Ectodermal cell (in vitro differentiated cells): ENCODE results near the gene GALNT17.
"Not testable (repeated sequence)": the region's sequence is repeated elsewhere in the genome, so short reads cannot be mapped to it uniquely, and the experiment has no call there.

ENCODE experiments used
- H3K27ac ChIP-seq: 2 replicates; pipeline ENCODE4 v1.7.0; 2013; ENCODE audit warnings: mild to moderate bottlenecking, low read depth, low read length; ENCODE audit not compliant: insufficient read depth, poor library complexity, severe bottlenecking
- H3K27me3 ChIP-seq: 2 replicates; pipeline ENCODE4 v1.7.0; 2013; ENCODE audit warnings: mild to moderate bottlenecking, low read length; ENCODE audit not compliant: insufficient read depth, control insufficient read depth, poor library complexity, severe bottlenecking
- H3K36me3 ChIP-seq: one replicate; pipeline ENCODE4 v1.7.0; 2013; ENCODE audit warnings: low read length; ENCODE audit not compliant: control insufficient read depth, insufficient read depth
- H3K4me1 ChIP-seq: one replicate; pipeline ENCODE4 v1.7.0; 2013; ENCODE audit warnings: low read length; ENCODE audit not compliant: control insufficient read depth, insufficient read depth
- H3K4me3 ChIP-seq: 2 replicates; pipeline ENCODE4 v1.7.0; 2013; ENCODE audit warnings: low read depth, low read length, control low read depth; ENCODE audit not compliant: insufficient read depth
- H3K9me3 ChIP-seq: 2 replicates; pipeline ENCODE4 v1.7.0; 2013; ENCODE audit warnings: mild to moderate bottlenecking, low read length, moderate library complexity; ENCODE audit not compliant: control insufficient read depth
- WGBS, 2 experiments: methylation state at CpG; one replicate each; pipeline ENCODE4 v1.1.7; 2013; ENCODE audit warnings: missing lambda C conversion rate in 2 of 2; 5-methylcytosine and 5-hydroxymethylcytosine counted together

The GALNT17 gene

DNA sequence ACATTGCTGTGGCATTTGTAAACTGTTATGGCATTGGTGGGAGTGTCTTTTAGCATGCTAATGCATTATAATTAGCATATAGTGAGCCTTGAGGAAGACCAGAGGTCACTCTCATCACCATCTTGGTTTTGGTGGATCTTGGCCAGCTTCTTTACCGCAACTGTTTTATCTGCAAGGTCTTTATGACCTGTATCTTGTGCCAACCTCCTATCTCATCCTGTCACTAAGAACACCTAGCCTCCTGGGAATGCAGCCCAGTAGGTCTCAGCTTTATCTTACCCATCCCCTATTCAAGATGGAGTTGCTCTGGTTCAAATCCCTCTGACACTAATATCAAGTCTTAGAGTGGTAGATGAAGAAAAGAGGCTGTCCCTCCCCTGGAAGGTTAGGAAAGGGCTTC, 506.2 kb downstream of the GALNT17 start:
- H3K4me1 ChIP-seq, result peaks cover 24% of the 10 kb centered on the region
- no peak overlapping the region for H3K27ac ChIP-seq
- WGBS, 2 experiments, result 92 to 93% methylated on average over 1 of the region's 1 CpG
- no peaks in the 10 kb centered on the region for H3K9me3 ChIP-seq
- H3K27me3 ChIP-seq, result no peaks in the 10 kb centered on the region
- H3K36me3 ChIP-seq, result no peaks in the 10 kb centered on the region
- H3K4me3 ChIP-seq, result no peak overlapping the region

DNA sequence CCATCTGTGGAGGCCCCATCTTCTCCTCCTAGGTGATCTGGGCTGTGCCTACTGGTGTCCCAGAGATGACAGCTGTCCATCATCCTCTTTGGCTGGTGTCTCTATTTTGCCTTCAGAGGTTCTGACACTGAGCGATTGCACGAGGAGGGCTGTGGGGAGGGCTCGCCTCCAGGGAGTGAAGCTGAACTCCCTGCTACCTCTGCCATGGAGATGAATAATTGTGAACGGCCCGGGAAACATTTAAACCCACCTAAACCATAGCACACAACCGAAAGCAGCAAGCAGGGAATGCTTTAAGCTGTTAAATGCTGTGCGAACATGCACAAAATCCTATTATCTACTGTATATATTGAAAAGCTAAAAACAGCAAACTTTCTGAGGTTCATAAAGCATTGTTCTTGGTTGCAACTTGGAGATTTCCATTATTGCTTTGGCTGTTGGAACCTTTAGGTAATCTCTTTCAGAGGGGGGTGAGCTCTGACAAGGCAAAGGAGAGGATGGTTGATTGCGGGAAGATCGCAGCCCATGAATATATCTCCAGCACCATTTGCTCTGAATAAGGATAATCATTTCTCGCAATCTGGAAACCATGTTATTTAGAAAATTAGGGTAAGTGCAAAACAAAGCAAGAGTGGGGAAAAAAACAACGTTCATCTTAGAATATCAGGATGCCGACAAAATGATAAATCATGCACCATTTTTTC, 507.6 kb downstream of the GALNT17 start:
- Histone ChIP-seq H3K36me3 (no peaks in the 10 kb centered on the region), H3K9me3 (no peaks in the 10 kb centered on the region), H3K27me3 (no peaks in the 10 kb centered on the region), H3K4me3 (no peak overlapping the region), H3K27ac (no peak overlapping the region), H3K4me1 (peaks cover 19% of the 10 kb centered on the region)
- WGBS, 2 experiments, result 89 to 91% methylated on average over 11 to 12 of the region's 12 CpGs

DNA sequence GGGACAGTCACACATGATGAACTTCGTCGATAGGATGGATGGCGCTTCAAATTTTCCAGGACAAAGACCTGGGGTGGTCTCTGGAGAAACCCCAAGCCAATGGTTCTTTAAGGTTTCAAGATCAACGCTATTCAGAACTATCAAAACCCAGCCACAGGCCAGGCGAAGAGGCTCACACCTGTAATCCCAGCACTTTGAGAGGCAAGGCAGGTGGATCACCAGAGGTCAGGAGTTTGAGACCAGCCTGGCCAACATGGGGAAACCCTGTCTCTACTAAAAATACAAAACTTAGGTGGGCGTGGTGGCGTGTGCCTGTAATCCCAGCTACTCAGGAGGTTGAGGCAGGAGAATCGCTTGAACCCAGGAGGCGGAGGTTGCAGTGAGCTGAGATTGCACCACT, 511.1 kb downstream of the GALNT17 start:
- peaks cover 16% of the 10 kb centered on the region for H3K4me1 ChIP-seq
- 94 to 95% methylated on average over 9 of the region's 9 CpGs for WGBS, 2 experiments

DNA sequence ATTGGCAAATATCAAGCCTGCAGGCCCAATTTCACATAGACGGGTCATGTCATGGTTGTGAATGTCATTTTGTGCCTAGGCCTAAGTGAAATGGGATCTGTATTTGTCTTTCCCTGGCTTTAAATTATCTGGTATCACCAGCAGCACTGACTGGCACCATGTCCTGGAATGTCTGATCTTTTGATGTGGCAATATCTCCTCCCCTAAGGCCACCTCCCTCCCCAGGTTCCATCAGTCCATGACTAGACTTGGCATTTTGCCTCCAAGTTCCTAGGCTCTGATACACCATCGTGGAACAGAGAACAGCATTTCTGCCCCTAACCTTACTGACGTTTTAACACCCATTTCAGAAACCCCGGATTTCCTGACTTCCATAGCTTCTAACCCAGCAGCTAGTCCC, 513.9 kb downstream of the GALNT17 start:
- Histone ChIP-seq H3K9me3 (peaks cover 4% of the 10 kb centered on the region), H3K4me3 (no peak overlapping the region), H3K36me3 (peaks cover 4% of the 10 kb centered on the region), H3K27ac (no peak overlapping the region), H3K27me3 (no peaks in the 10 kb centered on the region), H3K4me1 (peaks cover 5% of the 10 kb centered on the region)
- 93 to 95% methylated on average over 4 of the region's 4 CpGs for WGBS, 2 experiments

More for the DNA sequence above, 511.1 kb downstream of the GALNT17 start:
- H3K4me3 ChIP-seq, H3K27ac ChIP-seq, H3K9me3 ChIP-seq, H3K36me3 ChIP-seq, H3K27me3 ChIP-seq: not testable (repeated sequence)

DNA sequence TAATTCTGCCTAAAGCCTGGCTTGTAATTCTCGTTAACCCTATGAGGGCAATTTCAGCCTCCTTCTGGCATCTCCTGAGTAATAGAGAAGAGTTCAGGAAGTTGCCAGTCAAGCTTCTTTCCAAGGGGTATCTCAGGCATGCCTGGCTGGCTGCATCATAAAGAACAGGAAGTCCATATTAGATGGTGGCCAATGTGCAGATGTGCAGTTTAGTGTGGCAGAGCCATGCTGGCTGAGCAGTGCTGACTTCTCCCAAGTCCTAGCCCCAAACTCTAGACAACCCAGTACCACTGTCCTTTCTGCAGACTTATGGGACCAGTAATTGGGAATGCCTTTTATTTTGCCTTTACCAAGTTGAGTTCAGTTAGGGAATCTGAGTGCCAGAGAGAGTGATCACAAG, 517.9 kb downstream of the GALNT17 start:
- no peak overlapping the region for H3K4me3 ChIP-seq
- H3K27ac ChIP-seq, result no peak overlapping the region
- H3K9me3 ChIP-seq, result peaks cover 4% of the 10 kb centered on the region
- 94 to 98% methylated on average over 1 of the region's 1 CpG for whole genome bisulfite sequencing, 2 experiments
- no peaks in the 10 kb centered on the region for H3K27me3 ChIP-seq
- peaks cover 3% of the 10 kb centered on the region for H3K4me1 ChIP-seq
- H3K36me3 ChIP-seq, result peaks cover 4% of the 10 kb centered on the region

DNA sequence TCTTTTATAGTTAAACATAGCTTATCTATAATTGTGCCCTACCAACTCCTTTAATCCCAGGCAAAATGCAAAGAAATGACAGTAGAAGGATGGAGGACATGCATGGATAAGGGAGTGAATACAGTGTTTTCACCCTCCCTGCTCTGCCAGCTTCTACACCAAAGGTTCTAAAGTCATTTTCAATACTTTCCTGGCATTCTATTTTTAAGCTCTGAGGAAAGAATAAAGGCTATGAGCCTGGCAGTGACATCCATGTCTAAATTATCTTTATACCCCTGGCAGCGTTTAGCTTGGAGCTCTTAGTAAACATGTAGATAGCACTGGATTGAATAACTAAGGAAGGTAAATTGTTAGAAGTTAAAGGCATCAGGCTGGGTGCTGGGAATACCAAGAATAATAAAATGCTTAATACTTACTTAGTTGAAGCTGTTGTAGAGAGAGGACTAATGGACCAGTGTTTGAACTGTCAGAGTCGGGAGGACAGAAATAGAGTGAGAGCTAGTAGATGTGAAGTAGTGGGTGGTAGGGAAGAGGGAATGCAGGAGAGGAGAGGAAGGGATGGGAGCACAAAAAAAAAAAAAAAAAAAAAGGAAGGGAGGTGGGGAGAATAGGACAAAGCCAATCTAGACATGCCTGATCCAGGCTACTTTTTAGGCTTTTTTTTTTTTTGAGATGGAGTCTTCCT, 518.9 kb downstream of the GALNT17 start:
- Histone ChIP-seq H3K4me3 (no peak overlapping the region), H3K27ac (no peak overlapping the region), H3K4me1 (peaks cover 3% of the 10 kb centered on the region), H3K9me3 (peaks cover 4% of the 10 kb centered on the region), H3K27me3 (no peaks in the 10 kb centered on the region), H3K36me3 (peaks cover 4% of the 10 kb centered on the region)
- 80 to 89% methylated on average over 2 of the region's 2 CpGs for WGBS, 2 experiments

DNA sequence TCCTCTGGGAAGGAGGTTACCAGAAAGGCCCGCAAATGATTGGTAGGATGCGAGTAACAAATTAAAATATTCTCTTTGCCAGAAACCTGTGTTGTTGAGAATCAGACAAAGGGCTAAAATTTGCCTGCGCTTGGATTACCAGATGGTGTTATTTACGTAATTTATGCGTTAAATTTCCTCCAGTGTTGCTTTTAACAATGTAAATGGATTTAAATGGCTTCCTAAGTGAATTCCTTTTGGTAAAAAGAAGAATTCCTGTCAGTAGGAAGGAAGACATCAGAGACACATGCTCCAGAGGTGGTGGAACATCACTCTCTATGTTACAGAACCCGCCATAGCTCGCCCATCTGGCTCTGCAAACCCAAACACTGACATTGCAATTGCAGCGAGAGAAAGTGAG, 520.6 kb downstream of the GALNT17 start:
- Histone ChIP-seq H3K4me3 (no peak overlapping the region), H3K4me1 (peaks cover 3% of the 10 kb centered on the region), H3K9me3 (peaks cover 4% of the 10 kb centered on the region), H3K36me3 (peaks cover 4% of the 10 kb centered on the region), H3K27ac (no peak overlapping the region), H3K27me3 (no peaks in the 10 kb centered on the region)
- WGBS, 2 experiments, result 80 to 81% methylated on average over 8 of the region's 8 CpGs

DNA sequence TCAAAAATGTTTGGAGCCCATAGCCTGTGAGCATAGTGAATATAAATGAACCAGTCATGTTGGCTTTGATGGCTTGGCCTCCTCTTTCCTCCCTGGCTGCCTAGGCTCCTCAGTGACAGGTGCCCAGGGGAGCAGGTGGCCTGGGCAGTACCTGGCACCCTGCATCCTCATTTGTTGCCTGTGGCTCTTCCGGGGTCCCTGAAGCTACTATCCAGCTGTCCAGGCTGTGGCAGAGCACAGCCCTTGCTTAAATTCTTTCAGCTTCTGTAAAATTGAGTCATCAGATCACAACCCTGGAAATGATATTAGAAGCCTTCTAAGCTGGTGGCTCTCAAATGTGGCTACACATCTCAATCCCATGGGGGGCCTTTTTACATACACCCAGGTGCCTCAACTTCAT, 525.4 kb downstream of the GALNT17 start:
- Histone ChIP-seq H3K4me1 (peaks cover 3% of the 10 kb centered on the region), H3K4me3 (no peak overlapping the region), H3K27ac (no peak overlapping the region), H3K9me3 (no peaks in the 10 kb centered on the region), H3K36me3 (no peaks in the 10 kb centered on the region), H3K27me3 (no peaks in the 10 kb centered on the region)
- WGBS, 2 experiments, result 94% methylated on average over 1 of the region's 1 CpG

DNA sequence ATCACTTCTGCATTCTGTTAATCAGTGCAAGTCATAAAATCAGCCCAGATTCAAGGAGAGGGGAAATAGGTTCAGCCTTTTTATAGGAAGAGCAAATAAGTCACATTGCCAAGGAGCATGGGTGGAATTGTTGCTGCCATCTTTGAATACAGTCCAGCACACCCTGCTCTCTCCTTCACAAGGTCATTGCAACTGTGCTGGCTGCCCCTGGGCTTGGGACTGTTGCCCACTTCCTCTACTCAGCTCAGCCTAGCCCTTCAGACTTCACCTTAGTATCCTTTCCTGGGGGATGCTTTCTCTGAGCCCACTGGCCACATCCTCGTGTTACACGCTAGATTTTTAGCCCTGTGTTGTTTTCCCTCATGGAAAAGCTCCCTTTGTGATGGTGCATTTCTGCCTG, 527.7 kb downstream of the GALNT17 start:
- H3K4me1 ChIP-seq, result no peaks in the 10 kb centered on the region
- no peaks in the 10 kb centered on the region for H3K9me3 ChIP-seq
- H3K36me3 ChIP-seq, result no peaks in the 10 kb centered on the region
- H3K4me3 ChIP-seq, result no peak overlapping the region
- H3K27ac ChIP-seq, result no peak overlapping the region
- 95% methylated on average over 2 of the region's 2 CpGs for WGBS, 2 experiments
- no peaks in the 10 kb centered on the region for H3K27me3 ChIP-seq

DNA sequence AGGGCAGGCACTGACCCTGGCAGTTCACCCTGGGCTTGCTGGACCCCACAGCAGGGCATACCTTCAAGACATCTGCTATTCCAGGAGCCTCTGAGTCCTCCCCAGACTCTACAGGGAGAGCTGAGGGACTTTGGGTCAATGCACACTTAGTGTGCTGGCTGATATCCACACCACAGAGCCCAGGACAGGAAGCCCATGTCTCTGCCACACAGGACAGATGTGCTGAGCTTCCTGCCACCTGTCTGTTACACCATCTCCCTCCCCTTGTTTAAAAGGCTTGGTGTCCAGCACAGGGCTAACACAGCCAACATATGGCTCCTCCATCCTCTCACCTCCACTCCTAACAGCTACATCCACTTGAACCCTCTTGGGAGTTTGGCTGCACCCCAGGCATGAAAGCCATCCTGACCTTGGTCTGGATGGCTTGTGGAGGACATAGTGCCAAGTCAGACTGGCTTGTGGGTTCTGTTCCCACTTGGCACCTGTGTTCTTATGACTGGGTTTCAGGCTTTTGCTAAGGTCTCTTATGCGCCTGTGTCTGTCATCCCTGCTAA, 529.8 kb downstream of the GALNT17 start:
- Histone ChIP-seq H3K4me1 (no peaks in the 10 kb centered on the region), H3K9me3 (no peaks in the 10 kb centered on the region), H3K36me3 (no peaks in the 10 kb centered on the region), H3K27ac (no peak overlapping the region), H3K27me3 (no peaks in the 10 kb centered on the region), H3K4me3 (no peak overlapping the region)
- WGBS, 2 experiments, result 85 to 94% methylated on average over 1 of the region's 1 CpG
